GM23248 (cell line): ENCODE results near the gene FTSJ1. TPM values are rescaled to one million over a fixed set of nuclear protein-coding genes. Genes with fewer than 3 reads are reported as not detected.

ENCODE experiments used
- DNase-seq: peaks from one replicate; pipeline ENCODE4 v3.0.0-alpha.2; 2015
- H2AFZ ChIP-seq: fragments of 200-600 bp; sonication (generic); 2 replicates; pipeline ENCODE4 v1.6.1; 2016; ENCODE audit warnings: antibody characterized with exemption
- H3F3A ChIP-seq: fragments of 200-600 bp; sonication (generic); 2 replicates; pipeline ENCODE4 v1.6.1; 2016; ENCODE audit warnings: mild to moderate bottlenecking, antibody characterized with exemption, mixed run types; ENCODE audit not compliant: insufficient read depth
- H3K27ac ChIP-seq: fragments of 200-600 bp; sonication (generic); 2 replicates; pipeline ENCODE4 v1.5.1; 2016; ENCODE audit warnings: mild to moderate bottlenecking
- H3K27me3 ChIP-seq: fragments of 200-600 bp; sonication (generic); replicated peaks from 2 replicates; pipeline ENCODE4 v1.6.1; 2016; ENCODE audit warnings: mild to moderate bottlenecking; ENCODE audit not compliant: insufficient read depth
- H3K36me3 ChIP-seq: fragments of 200-600 bp; sonication (generic); 2 replicates; pipeline ENCODE4 v1.6.1; 2016; ENCODE audit warnings: low read depth, mild to moderate bottlenecking
- H3K4me1 ChIP-seq: fragments of 200-600 bp; sonication (generic); 2 replicates; pipeline ENCODE4 v1.6.1; 2016; ENCODE audit warnings: mild to moderate bottlenecking; ENCODE audit not compliant: insufficient read depth
- H3K4me2 ChIP-seq: fragments of 200-600 bp; sonication (generic); one replicate; pipeline ENCODE4 v1.6.1; 2016; ENCODE audit warnings: mild to moderate bottlenecking; ENCODE audit not compliant: unreplicated experiment
- H3K4me3 ChIP-seq: fragments of 200-600 bp; sonication (generic); 2 replicates; pipeline ENCODE4 v1.5.1; 2016; ENCODE audit warnings: mild to moderate bottlenecking
- H3K79me2 ChIP-seq: fragments of 200-600 bp; sonication (generic); 2 replicates; pipeline ENCODE4 v1.6.1; 2016; ENCODE audit warnings: mild to moderate bottlenecking; ENCODE audit not compliant: insufficient read depth
- H3K9ac ChIP-seq: fragments of 200-600 bp; sonication (generic); 2 replicates; pipeline ENCODE4 v1.6.1; 2016; ENCODE audit warnings: mild to moderate bottlenecking
- H3K9me2 ChIP-seq: fragments of 200-600 bp; sonication (generic); 2 replicates; pipeline ENCODE4 v1.6.1; 2016; ENCODE audit warnings: mixed run types, mild to moderate bottlenecking, moderate library complexity; ENCODE audit not compliant: insufficient read depth
- H3K9me3 ChIP-seq: fragments of 200-600 bp; sonication (generic); one replicate; pipeline ENCODE4 v1.6.1; 2017; ENCODE audit warnings: low read depth
- H4K20me1 ChIP-seq: fragments of 200-600 bp; sonication (generic); 2 replicates; pipeline ENCODE4 v1.6.0; 2016; ENCODE audit not compliant: insufficient read depth
- EZH2 ChIP-seq: fragments of 200-600 bp; sonication (generic); IDR thresholded peaks from 2 replicates; pipeline ENCODE4 v1.6.1; 2018; ENCODE audit warnings: antibody characterized with exemption, mild to moderate bottlenecking; ENCODE audit not compliant: insufficient read depth, poor library complexity, severe bottlenecking
- EZH2phosphoT487 ChIP-seq: fragments of 200-600 bp; sonication (generic); IDR thresholded peaks from 2 replicates; pipeline ENCODE4 v1.6.1; 2018; ENCODE audit warnings: antibody characterized with exemption, moderate library complexity, mild to moderate bottlenecking, low read depth; ENCODE audit not compliant: insufficient read depth
- WGBS, 2 experiments: methylation state at CpG; one replicate each; pipeline ENCODE4 v1.1.6; 2015 to 2017; ENCODE audit warnings: low lambda C conversion rate in 2 of 2, low coverage in 1 of 2; ENCODE audit errors: missing lambda C conversion rate in 2 of 2; 5-methylcytosine and 5-hydroxymethylcytosine counted together
- in situ Hi-C: fragments of 300-500 bp; cut with MboI; formaldehyde crosslinking; loops from 2 replicates; pipeline ENCODE4 v1.15.0; 2020
- polyA plus RNA-seq: library from polyadenylated mRNA; unstranded; fragments of >200 nt; fragmentation: Nextera tagmentation; extraction: Ambion mirVana; gene quantifications from 2 replicates; pipeline ENCODE4 v1.2.1, GENCODE V29; 2016
- total RNA-seq: library from RNA; depleted of rRNA; stranded (reverse); fragments of >200 nt; shearing (Covaris generic); gene quantifications from 2 replicates; pipeline ENCODE4 v1.2.3, GENCODE V29; 2014

Gene FTSJ1
- total and polyA plus RNA-seq, 2 experiments from 2014 or later, result 64.9 to 95.2 TPM

DNA sequence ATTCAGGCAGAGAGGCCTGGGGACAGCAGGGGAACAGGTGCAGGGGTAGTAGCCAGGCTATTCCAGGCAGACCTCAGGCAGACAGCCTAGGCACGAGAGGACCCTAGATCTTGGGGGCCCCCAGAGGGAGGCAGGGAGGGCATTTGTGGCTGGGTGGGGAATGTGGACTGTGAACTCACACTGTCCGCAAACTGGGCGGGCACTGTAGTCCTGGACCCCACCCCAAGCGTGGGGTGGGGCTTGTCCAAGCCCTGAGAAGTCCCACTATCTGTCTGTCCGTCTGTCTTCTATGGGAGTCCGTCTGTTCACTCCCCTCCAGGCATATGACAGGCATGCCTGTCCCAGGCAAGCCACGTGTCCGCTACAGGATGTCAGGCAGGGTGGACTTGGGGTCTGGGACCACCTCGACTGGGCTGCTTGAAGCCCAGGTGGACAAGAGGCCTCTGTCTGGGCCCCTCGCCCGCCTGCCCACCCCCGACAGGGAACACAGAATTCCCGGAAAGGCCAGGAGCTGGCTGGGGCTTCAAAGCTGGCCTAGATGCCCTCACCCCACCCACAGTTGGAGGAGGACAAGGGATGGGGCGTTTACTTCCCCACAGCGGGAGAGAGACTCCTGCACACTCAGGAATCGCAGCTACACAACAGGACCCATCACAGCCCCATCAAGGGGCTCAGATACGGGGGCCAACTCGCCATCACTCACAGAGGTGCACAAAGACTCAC is 5.7 kb upstream of the FTSJ1 start, which contains the start of gene SLC38A5:
SLC38A5 (minus strand) TSS at position 151 of the 723 bp plus-strand sequence. CDS start 2,336 bp downstream, outside the sequence.
- DNase-seq, result no peak
- Histone ChIP-seq H3K4me3 (no peak within 1 kb of the TSS), H3K9me2 (no peaks in the 10 kb centered on the region), H3K4me1 (peaks cover 3% of the 10 kb centered on the region; the same call in 1 of the 2 replicates), H4K20me1 (no peaks in the 10 kb centered on the region), H3K79me2 (peaks cover 8% of the 10 kb centered on the region), H3K27ac (no peak within 1 kb of the TSS), H3K36me3 (no peaks in the 10 kb centered on the region), H3K4me2 (no peak within 1 kb of the TSS), H2AFZ (no peak within 1 kb of the TSS), H3K9ac (no peak within 1 kb of the TSS), H3F3A (0 out of 2 replicates have a peak, but pooled peaks cover 6% of the 10 kb centered on the region), H3K9me3 (no peaks in the 10 kb centered on the region), H3K27me3 (no peaks in the 10 kb centered on the region)
- TF ChIP-seq EZH2 (no peak), EZH2phosphoT487 (no peak)
- 95 to 98% methylated on average over 9 to 14 of the region's 18 CpGs for WGBS, 2 experiments
- in situ Hi-C loops, result no loop called here

DNA sequence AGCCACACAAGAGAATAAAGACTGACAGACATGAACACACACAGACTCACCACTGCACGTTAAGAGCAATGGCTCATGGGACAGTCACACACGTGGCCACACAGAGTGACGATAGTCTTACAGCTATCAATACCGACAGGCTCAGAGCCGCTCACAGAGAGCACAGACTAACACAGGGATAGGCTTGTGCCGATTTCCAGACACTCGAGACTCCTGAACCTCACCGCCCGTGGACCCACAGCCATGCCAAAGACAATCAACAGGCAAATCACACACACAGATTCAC is 5.2 kb upstream of the FTSJ1 start:
- no peak overlapping the region for H2AFZ ChIP-seq
- no peaks in the 10 kb centered on the region for H4K20me1 ChIP-seq
- no peaks in the 10 kb centered on the region for H3K36me3 ChIP-seq
- no peaks in the 10 kb centered on the region; the same call in 1 of the 2 replicates for H3K4me1 ChIP-seq
- no peak overlapping the region for H3K27ac ChIP-seq
- no peaks in the 10 kb centered on the region for H3K9me2 ChIP-seq
- no peak overlapping the region for H3K4me2 ChIP-seq
- H3K9ac ChIP-seq, result no peak overlapping the region
- WGBS, 2 experiments, result 96 to 100% methylated on average over 3 to 9 of the region's 9 CpGs
- 0 out of 2 replicates have a peak, but pooled peaks cover 6% of the 10 kb centered on the region for H3F3A ChIP-seq
- no peak overlapping the region for H3K4me3 ChIP-seq
- no peak for DNase-seq
- in situ Hi-C loops, result no loop called here
- TF ChIP-seq EZH2 (no peak), EZH2phosphoT487 (no peak)
- H3K27me3 ChIP-seq, result no peaks in the 10 kb centered on the region
- H3K9me3 ChIP-seq, result no peaks in the 10 kb centered on the region
- peaks cover 12% of the 10 kb centered on the region for H3K79me2 ChIP-seq

DNA sequence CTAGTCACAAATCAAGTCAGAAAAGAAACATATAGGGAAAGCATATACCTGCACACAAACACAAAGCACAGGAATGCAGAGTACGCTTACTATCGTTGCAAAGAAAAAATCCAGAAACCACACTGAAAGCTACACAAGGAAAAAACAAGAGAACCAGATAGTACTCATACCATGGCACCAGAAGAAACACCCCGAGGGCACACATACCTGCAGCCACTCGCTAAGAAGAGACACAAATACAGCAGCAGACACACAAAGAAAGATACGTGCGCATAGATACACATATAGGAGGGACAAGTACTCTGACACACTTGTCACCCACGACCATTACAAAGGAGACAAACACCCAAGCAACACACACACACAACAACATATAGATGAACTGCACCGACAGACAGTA is 4.5 kb upstream of the FTSJ1 start:
- WGBS, 2 experiments, result 85 to 91% methylated on average over 6 to 8 of the region's 8 CpGs
- Histone ChIP-seq H3K36me3 (no peaks in the 10 kb centered on the region), H3K9me3 (no peaks in the 10 kb centered on the region), H3K4me1 (no peaks in the 10 kb centered on the region; the same call in 1 of the 2 replicates), H3K27me3 (no peaks in the 10 kb centered on the region), H3F3A (0 out of 2 replicates have a peak, but pooled peaks cover 6% of the 10 kb centered on the region), H3K4me3 (no peak overlapping the region), H3K9me2 (no peaks in the 10 kb centered on the region), H4K20me1 (no peaks in the 10 kb centered on the region), H3K79me2 (peaks cover 18% of the 10 kb centered on the region), H3K9ac (no peak overlapping the region), H2AFZ (no peak overlapping the region), H3K27ac (no peak overlapping the region), H3K4me2 (no peak overlapping the region)
- in situ Hi-C loops, result no loop called here
- no peak for TF ChIP-seq EZH2phosphoT487
- no peak for TF ChIP-seq EZH2
- no peak for DNase-seq

DNA sequence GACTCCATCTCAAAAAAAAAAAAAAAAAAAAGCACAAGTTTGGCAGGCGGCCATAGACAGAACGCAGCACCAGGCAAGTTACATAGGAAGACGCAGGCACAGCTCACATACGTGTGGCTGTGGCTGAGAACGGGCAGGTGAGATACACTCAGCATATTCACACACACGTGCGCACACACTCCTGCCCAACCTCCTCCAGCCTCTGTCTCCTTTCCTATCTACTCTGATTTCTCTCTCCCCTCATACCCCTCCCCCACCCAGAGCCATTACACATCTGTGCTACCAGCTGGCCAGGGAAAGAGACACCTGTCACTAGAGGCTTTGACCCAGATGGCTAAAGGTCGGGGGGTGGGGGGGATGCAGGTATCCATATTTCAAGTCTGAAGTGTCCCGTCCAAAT is 3.8 kb upstream of the FTSJ1 start:
- Histone ChIP-seq H3F3A (0 out of 2 replicates have a peak, but pooled peaks cover 6% of the 10 kb centered on the region), H3K79me2 (peaks cover 26% of the 10 kb centered on the region), H3K9me2 (no peaks in the 10 kb centered on the region), H4K20me1 (no peaks in the 10 kb centered on the region), H3K9me3 (no peaks in the 10 kb centered on the region), H3K4me2 (no peak overlapping the region), H3K4me3 (no peak overlapping the region), H2AFZ (no peak overlapping the region), H3K9ac (no peak overlapping the region), H3K36me3 (no peaks in the 10 kb centered on the region), H3K27ac (no peak overlapping the region), H3K4me1 (no peaks in the 10 kb centered on the region; the same call in 1 of the 2 replicates), H3K27me3 (no peaks in the 10 kb centered on the region)
- no peak for TF ChIP-seq EZH2phosphoT487
- no peak for TF ChIP-seq EZH2
- in situ Hi-C loops, result no loop called here
- DNase-seq, result no peak
- WGBS, 2 experiments, result 52 to 66% methylated on average over 7 to 9 of the region's 9 CpGs
